ENCODE results near the gene MARCO.
A peak's percentile ranks its signal among the peaks of the same experiment; 100 is the strongest.

The MARCO gene

DNA sequence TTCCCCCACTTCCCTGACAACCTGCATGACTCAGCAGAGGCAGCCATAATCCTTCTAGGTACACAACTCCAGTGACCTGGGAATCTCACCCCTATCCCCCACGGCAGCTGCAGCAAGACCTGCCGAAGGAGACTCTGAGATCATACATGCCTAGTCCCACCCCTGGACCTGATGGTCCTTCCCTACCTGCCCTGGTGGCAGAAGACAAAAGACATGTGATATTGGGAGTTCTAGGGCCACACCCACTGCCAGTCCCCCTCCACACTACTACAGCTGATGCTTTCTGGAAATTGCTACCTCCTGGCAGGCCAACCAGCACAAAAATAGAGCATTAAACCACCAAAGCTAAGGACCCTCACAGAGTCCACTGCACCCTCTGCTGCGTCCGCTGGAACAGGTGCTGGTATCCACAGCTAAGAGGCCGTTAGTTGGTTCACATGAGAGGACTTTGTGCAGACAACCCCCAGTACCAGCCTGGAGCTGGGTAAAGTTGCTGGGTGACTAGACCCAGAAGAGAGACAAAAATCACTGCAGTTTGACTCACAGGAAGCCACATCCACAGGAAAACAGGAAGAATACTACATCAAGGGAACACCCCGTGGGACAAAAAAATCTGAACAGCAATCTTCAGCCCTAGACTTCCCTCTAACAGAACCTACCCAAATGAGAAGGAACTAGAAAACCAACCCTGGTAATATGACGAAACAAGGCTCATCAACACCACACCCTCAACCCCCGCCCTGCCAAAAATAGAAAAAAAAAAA lies 12.5 kb downstream of the MARCO start:
- H3K27me3 Mint-ChIP-seq = peaks cover 6% of the 10 kb centered on the region

DNA sequence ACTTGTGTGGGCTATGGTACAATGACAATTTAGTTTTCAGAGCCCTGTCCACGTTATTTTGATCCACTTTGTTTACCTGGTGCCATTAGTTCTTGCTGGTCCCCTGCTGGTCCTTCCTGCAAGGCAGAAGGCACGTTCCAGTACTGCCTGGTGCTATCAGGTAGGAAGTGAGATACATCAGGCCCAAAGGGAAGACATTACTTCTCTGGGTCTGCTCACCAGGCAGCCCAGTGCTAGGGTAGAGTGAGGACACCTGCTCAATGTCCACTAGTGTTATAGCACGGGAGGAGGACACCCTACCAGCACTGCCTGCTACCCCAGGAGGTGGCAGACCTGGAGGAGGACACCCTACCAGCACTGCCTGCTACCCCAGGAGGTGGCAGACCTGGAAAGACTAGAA lies 23.7 kb downstream of the MARCO start:
- H3K4me1 Mint-ChIP-seq = no peaks in the 10 kb centered on the region
- no peaks in the 10 kb centered on the region for H3K27me3 Mint-ChIP-seq
- H3K4me3 Mint-ChIP-seq = no peak overlapping the region
- peaks cover 0 to 10% of the 10 kb centered on the region in 2 donors for H3K9me3 Mint-ChIP-seq
- DNase-seq (no peak), ATAC-seq (no peak)
- peak overlapping the region in 1 of 2 donors; percentile 9 for H3K27ac Mint-ChIP-seq

More for the DNA sequence above, 12.5 kb downstream of the MARCO start:
- H3K4me1 Mint-ChIP-seq = peaks cover 6% of the 10 kb centered on the region
- no peak overlapping the region for H3K4me3 Mint-ChIP-seq
- DNase-seq (no peak), ATAC-seq (no peak)
- peaks cover 12 to 44% of the 10 kb centered on the region in 2 donors for H3K9me3 Mint-ChIP-seq
- H3K27ac Mint-ChIP-seq = no peak overlapping the region

DNA sequence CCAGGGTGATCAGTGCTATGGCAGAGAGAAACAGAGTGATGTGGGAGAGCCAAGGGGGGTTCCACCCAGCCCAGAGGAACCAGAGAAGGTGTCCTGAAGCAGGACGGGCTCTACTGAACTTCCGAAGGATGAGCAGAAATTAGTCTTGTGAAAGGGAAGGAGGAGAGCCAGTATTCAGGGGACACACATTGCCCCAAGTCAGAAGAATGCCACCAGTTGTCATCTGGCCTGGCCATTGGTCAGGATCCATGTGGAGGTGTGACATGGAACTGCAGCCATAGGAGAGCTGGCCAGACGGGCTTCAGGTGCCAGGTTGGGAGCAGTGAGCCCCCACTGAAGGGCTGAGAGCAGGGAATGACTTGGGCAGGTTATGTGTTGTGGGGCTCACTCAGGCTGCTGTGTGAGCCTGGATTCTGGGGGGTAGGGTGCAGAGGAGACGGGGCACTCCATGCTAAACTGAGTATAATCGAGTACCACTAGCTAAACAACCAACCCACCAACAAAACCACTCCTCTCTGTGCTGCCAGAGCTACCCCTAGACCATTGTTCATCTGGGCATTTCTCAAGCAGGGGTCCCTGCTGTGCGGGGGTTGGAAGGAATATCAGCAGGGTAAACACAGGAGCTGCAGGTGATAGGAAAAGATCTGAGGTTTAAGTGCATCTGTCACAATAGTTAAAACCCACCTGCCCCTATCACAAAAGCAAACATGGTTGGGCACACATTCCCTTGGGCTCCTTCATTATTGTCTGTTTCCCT lies 25.3 kb downstream of the MARCO start:
- Mint-ChIP-seq H3K27me3 (peaks cover 10% of the 10 kb centered on the region), H3K9me3 (peaks cover 0 to 4% of the 10 kb centered on the region in 2 donors), H3K4me3 (no peak overlapping the region), H3K4me1 (no peaks in the 10 kb centered on the region), H3K27ac (no peak overlapping the region)
- ATAC-seq (no peak), DNase-seq (no peak)

DNA sequence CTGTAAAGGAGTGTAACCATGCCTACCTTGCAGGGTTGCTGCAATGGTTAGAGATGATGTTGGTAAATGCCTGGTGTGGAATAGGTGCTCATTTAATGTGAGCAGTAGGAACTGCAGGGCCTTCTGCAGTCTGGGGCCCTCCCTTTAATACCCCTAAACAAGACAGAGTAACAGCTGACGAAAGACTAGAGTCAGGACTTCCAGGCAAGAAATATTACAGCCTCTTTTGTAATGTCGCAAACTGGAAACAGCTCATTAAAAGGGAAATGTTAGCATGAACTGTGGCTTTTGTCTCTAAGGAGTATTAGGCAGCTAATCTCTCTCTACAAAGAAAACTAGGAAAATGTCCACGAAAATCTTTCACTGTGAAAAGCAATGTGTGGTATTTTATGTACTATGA lies 26.0 kb downstream of the MARCO start:
- ATAC-seq = no peak
- Mint-ChIP-seq H3K27ac (no peak overlapping the region), H3K4me1 (no peaks in the 10 kb centered on the region), H3K9me3 (no peaks in the 10 kb centered on the region), H3K27me3 (peaks cover 10% of the 10 kb centered on the region), H3K4me3 (no peak overlapping the region)
- DNase-seq = no peak

DNA sequence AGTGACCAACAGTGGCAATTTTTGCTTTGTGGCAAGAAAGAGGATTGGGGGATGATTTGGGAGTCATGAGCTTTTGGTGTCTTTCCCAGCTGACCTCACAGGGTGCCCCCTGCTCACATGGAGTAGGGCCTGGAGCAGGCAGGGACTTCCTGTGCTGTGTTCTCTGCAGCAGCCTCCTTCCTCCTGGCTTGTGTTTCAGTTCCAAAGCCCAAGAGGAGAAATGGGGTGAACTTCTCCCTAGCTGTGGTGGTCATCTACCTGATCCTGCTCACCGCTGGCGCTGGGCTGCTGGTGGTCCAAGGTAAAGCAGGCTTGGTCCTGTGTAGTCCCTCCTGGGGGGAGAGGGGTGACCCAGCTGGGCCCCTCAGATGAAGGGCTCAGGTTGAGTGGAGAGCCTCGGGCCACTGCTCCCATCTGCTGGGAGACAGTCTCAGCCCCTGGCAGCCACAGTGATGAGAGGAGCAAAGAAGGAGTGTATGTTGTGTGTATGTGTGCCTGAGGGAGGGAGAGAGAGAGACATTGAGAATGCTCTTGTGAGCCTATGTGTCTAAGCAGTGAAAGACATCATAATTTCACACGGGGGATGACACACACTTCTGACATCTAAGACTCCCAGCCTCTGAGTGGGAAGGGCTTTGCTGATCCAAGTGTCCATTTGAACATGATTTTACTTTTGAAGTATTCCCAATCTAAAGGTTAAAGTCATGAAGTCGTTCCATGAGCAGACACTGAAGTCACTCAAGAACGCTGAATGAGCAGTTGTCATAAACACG lies 27.2 kb downstream of the MARCO start:
- ATAC-seq (no peak), DNase-seq (no peak)
- H3K4me1 Mint-ChIP-seq = no peaks in the 10 kb centered on the region
- no peaks in the 10 kb centered on the region for H3K9me3 Mint-ChIP-seq
- no peak overlapping the region for H3K4me3 Mint-ChIP-seq
- H3K27me3 Mint-ChIP-seq = peaks cover 15% of the 10 kb centered on the region
- no peak overlapping the region for H3K27ac Mint-ChIP-seq

DNA sequence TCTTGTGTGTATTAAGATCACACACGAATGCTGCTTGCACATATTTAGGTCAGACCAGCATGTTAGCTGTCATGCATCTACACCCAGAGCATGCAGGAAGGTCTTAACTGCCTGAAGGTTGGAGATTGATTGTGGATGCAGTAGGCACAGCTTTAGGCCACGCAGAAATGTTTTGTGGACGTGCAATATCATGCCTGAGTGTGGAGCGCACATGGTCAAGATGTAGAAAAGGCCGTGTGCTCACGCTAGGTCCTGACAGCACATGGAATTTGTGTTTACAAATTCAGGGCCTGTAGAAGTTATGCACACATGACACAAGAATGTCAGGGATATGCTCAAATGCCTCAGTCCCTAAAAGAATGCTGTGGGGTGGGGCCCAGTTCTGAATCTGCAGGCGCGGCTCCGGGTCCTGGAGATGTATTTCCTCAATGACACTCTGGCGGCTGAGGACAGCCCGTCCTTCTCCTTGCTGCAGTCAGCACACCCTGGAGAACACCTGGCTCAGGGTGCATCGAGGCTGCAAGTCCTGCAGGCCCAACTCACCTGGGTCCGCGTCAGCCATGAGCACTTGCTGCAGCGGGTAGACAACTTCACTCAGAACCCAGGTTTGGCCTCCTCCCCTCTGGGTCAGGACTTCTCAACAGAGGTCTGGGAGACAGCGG lies 27.9 kb downstream of the MARCO start:
- H3K27ac Mint-ChIP-seq = no peak overlapping the region
- no peaks in the 10 kb centered on the region for H3K9me3 Mint-ChIP-seq
- no peak overlapping the region for H3K4me3 Mint-ChIP-seq
- DNase-seq = no peak
- peaks cover 22% of the 10 kb centered on the region for H3K27me3 Mint-ChIP-seq
- ATAC-seq = no peak
- H3K4me1 Mint-ChIP-seq = no peaks in the 10 kb centered on the region

DNA sequence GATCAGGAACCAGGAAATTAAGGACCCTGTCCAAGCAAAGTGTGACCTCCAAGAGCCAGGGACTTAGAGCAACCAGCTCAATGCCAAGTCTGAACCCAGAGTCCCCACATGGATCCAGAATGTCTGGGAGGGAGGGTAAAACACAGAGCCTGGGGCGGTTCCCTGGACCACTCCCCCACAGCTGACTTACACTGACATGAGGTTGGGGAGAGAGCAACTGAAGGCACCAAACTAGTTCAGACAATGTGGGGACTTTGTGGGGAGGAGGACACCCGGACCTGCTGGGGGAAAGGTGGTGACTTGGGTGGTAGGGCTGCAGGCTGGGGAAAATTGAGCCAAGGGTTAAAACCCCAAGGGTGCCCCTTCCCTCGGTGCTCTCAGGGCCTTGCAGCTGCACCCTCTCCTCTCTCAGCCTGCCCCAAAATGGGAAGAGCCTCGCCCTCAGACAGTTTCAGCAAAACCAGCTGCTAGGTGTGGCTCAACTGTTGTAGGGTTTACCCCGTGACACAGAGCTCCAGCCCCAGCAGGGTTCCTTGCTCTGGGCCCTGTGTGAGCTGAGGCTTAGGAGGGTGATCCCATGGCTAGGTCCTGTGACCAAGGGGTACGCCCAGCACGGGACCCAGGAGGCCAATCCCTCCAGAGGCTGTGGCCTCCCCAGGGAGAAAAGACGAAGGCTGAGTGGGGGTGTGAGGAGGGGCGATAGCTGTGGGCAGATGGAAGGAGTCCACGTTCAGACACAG lies 28.6 kb downstream of the MARCO start:
- H3K27me3 Mint-ChIP-seq = peaks cover 29% of the 10 kb centered on the region
- DNase-seq = no peak
- H3K4me3 Mint-ChIP-seq = no peak overlapping the region
- H3K27ac Mint-ChIP-seq = peak overlapping the region in 1 of 2 donors; percentile 81
- no peaks in the 10 kb centered on the region for H3K4me1 Mint-ChIP-seq
- H3K9me3 Mint-ChIP-seq = no peaks in the 10 kb centered on the region
- peak; percentile 32 for ATAC-seq

DNA sequence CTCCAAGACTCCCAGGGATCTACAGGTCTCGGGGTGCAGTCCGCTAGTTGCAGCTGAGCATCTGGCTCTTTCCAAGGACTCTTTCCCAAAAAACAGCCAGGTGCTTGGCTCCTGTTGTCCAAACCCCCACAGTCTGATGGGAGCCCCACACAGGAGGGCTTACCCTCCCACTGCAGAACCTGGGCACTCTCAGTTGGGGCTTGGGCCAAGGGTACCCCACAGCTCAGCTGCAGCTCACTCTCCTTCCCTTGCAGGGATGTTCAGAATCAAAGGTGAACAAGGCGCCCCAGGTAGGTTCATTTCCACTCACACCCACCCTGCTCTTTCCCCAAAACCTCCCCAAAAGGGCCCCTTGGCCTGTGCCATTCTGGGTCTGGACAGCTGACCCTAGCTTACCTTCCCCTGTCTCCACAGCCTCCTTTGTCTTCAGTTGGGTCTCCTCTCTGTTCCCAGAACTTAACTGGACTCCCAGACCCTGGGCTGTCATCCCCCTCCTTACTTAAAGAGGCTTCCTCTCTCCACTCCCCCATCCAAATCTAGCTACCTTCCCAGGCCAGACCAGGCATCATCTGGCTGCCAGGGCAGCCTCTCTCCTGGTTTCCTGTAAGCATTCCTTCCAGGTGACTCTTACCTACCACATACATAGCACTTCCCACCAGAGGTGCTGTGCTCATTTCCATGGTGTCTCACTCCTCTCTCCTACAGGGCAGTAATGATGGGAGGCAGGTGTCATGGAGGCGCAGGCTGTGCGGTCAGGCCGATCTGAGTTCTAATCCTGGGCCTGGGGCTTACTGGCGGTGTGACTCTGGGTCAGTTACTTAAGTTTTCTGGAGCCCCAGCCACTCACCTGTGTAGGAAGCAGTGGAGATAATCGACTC lies 29.5 kb downstream of the MARCO start:
- no peak for ATAC-seq
- H3K27ac Mint-ChIP-seq = peak overlapping the region in 1 of 2 donors; percentile 75
- DNase-seq = no peak
- H3K4me3 Mint-ChIP-seq = no peak overlapping the region
- peaks cover under 1 to 4% of the 10 kb centered on the region in 2 donors for H3K9me3 Mint-ChIP-seq
- H3K27me3 Mint-ChIP-seq = peaks cover 29% of the 10 kb centered on the region
- no peaks in the 10 kb centered on the region for H3K4me1 Mint-ChIP-seq

DNA sequence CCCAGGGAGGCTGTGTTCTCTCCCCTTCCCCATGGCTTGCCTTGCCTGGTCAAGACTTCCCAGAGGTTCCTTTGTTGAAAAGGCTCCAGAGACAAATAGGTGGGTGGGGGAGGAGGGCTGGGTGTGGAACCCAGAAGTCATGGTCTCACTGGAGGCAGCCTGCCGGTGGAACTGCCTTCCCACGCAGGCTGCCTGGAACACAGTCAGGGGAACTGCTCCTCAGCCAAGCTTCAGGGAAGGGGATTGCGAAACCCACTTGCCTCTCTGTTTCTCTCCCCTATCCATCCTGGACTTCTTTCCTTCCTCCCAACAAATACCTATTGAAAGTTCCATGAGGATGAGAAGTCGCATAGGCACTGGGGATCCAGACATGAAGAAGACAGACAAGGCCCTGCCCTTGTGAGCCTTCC lies 31.6 kb downstream of the MARCO start:
- Mint-ChIP-seq H3K27ac (no peak overlapping the region), H3K27me3 (peaks cover 29% of the 10 kb centered on the region), H3K4me3 (no peak overlapping the region), H3K9me3 (peaks cover 11 to 17% of the 10 kb centered on the region in 2 donors), H3K4me1 (no peaks in the 10 kb centered on the region)
- DNase-seq (no peak), ATAC-seq (no peak)

DNA sequence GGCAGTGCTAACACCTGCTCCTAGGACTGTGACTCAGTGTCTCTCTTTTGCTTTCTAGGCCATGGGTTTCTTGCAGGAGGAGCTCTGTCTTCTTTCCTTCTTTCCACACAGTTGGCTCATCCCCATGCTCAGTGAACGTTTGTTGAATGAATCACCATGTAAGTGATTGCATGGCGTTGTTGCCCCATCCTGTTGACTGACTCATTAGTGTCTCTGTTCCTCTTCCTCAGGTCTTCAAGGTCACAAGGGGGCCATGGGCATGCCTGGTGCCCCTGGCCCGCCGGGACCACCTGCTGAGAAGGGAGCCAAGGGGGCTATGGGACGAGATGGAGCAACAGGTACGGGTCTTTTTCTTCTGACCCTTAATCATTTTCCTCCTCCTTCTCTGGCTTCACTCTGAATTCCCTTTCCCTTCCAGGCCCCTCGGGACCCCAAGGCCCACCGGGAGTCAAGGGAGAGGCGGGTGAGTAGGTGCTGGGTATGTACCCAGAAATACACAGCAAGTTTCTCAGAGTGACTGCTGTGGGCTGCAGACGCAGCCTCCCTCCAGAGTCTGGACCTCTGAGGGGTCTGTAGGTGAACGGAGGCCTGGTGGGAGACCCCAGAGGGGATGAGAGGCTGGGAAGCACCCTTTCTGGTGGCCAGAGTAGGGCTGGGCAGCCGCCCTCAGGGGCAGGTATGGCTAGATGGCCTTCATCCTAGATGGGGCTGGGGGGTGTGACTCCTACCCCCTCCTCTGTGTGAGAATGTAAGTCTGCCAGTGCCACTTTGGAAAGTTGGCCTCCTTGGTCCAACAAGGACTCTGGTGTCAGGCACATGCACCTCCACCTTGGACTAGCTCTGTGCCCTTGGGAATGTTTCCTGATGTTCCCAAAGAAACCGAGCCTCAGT lies 32.4 kb downstream of the MARCO start:
- Mint-ChIP-seq H3K27me3 (peaks cover 29% of the 10 kb centered on the region), H3K4me3 (no peak overlapping the region), H3K9me3 (peaks cover 11 to 17% of the 10 kb centered on the region in 2 donors), H3K27ac (no peak overlapping the region), H3K4me1 (no peaks in the 10 kb centered on the region)
- ATAC-seq (no peak), DNase-seq (no peak)

DNA sequence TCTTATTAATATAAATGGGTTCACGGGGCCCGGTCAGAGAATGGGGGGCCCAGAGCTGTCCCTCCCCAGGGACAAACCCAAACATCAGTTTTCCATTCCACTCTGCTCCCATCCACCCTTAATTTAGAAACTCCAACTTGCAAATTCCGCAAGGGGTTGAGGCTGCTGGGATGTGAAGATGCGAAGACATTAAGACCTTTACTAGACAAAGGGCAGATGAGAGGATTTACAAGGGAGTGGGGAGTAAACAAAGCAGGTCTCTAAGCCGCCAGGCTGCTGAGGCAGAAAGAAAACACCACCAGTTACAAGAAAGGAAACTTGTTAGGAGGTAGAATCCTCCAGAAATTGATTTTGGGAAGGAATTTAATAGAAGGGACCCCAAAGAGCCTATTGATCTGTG lies 33.1 kb downstream of the MARCO start:
- no peaks in the 10 kb centered on the region for H3K4me1 Mint-ChIP-seq
- H3K27me3 Mint-ChIP-seq = peaks cover 29% of the 10 kb centered on the region
- DNase-seq = no peak
- H3K27ac Mint-ChIP-seq = no peak overlapping the region
- H3K4me3 Mint-ChIP-seq = no peak overlapping the region
- ATAC-seq = no peak
- H3K9me3 Mint-ChIP-seq = peaks cover 11 to 17% of the 10 kb centered on the region in 2 donors

DNA sequence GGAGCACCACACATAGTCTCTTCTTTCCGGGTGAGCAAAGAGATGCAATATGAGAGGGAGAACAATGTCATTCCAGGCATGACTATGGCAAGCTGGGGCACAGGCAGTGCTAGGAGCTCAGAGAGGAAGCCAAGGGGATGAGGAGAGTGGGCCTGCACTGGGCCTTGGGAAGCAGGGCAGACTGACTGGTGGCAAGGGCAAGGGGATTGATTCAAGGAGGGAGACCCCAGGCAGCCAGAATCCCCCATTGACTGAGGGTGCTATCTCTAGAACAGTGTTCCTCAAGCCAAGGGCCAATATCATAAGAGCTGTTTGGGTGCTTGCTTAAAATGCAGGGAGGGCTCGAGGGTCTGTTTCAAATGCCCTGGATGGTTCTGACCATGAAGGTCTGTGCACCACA lies 36.1 kb downstream of the MARCO start:
- no peaks in the 10 kb centered on the region for H3K4me1 Mint-ChIP-seq
- peaks cover 11 to 17% of the 10 kb centered on the region in 2 donors for H3K9me3 Mint-ChIP-seq
- no peak overlapping the region for H3K4me3 Mint-ChIP-seq
- no peak overlapping the region for H3K27ac Mint-ChIP-seq
- no peak for ATAC-seq
- DNase-seq = no peak
- H3K27me3 Mint-ChIP-seq = peaks cover 19% of the 10 kb centered on the region

DNA sequence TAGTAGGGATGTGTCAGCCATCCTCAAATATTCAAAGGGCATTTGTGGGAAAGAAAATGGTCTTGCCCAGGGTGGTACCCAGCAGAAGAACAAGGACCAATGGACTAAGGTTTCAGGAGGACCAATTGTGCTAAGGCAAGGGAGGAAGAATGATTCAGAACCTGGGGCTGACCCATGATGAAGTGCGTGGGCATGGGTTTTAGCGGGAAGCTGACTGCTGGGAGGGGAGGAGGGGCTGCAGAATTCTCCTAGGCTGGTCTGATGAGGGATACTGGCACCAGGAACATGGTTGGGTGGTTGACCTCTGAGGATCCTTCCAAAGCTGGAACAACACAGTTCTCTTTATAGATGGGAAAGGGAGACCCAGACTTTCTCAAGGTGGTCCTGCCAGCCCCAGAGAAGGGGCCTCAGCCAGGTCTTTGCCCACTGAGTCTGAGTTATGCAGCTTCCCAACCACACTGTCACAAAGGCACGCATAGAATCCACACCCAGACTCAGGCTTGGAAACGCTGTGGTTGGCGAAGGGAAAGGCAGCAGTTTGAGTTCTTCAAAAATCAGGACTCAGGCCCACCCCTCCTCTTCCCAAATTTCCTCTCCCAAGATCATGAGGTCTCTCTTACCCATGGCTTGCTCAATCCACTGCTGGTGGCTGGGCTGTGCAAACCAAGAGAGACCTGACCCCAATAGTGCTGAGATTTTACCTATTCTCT lies 37.3 kb downstream of the MARCO start:
- ATAC-seq = no peak
- Mint-ChIP-seq H3K4me1 (no peaks in the 10 kb centered on the region), H3K27ac (peak overlapping the region in 1 of 2 donors; percentile 67)

More for the DNA sequence above, 37.3 kb downstream of the MARCO start:
- H3K4me3 Mint-ChIP-seq = no peak overlapping the region
- peaks cover 12% of the 10 kb centered on the region for H3K27me3 Mint-ChIP-seq
- no peak for DNase-seq
- peaks cover 11 to 17% of the 10 kb centered on the region in 2 donors for H3K9me3 Mint-ChIP-seq

Data from stimulated activated naive CD8-positive, alpha-beta T cell treated with anti-CD3 and anti-CD28 coated beads, Interleukin-15, amount 100 ng/mL, for 72 hours (primary cell).